ENCODE results near the gene GAS6.

The GAS6 gene

GRCh38 chr13:113853518-113854237 is 10.2 kb downstream of the GAS6 start:
- in situ Hi-C loops (cut with HindIII; ENCODE audit: low sequenced_read_pairs), result no loop called here

- in situ Hi-C loops (cut with HindIII; ENCODE audit: low sequenced_read_pairs), result no loop called here
These were observed 11.0 kb downstream of the GAS6 start for GRCh38 chr13:113852536-113853517.

GRCh38 chr13:113851826-113852535 is 11.9 kb downstream of the GAS6 start:
- in situ Hi-C loops (cut with HindIII; ENCODE audit: low sequenced_read_pairs), result no loop called here

- in situ Hi-C loops (cut with HindIII; ENCODE audit: low sequenced_read_pairs), result no loop called here
These were observed 12.4 kb downstream of the GAS6 start for GRCh38 chr13:113851480-113851803.

GRCh38 chr13:113850722-113851479 is 13.0 kb downstream of the GAS6 start:
- in situ Hi-C loops (cut with HindIII; ENCODE audit: low sequenced_read_pairs), result no loop called here

GRCh38 chr13:113849981-113850721 is 13.7 kb downstream of the GAS6 start:
- in situ Hi-C loops (cut with HindIII; ENCODE audit: low sequenced_read_pairs), result no loop called here

GRCh38 chr13:113849546-113849945 is 14.3 kb downstream of the GAS6 start:
- in situ Hi-C loops (cut with HindIII; ENCODE audit: low sequenced_read_pairs), result no loop called here

- in situ Hi-C loops (cut with HindIII; ENCODE audit: low sequenced_read_pairs), result no loop called here
These were observed 15.2 kb downstream of the GAS6 start for GRCh38 chr13:113848431-113849260.

GRCh38 chr13:113848020-113848419 is 15.9 kb downstream of the GAS6 start:
- in situ Hi-C loops (cut with HindIII; ENCODE audit: low sequenced_read_pairs), result no loop called here

- in situ Hi-C loops (cut with HindIII; ENCODE audit: low sequenced_read_pairs), result no loop called here
These were observed 17.1 kb downstream of the GAS6 start for GRCh38 chr13:113846636-113847318.

- in situ Hi-C loops (cut with HindIII; ENCODE audit: low sequenced_read_pairs), result no loop called here
These were observed 17.9 kb downstream of the GAS6 start for GRCh38 chr13:113845723-113846635.

- in situ Hi-C loops (cut with HindIII; ENCODE audit: low sequenced_read_pairs), result no loop called here
These were observed 18.8 kb downstream of the GAS6 start for GRCh38 chr13:113845055-113845454.

- in situ Hi-C loops (cut with HindIII; ENCODE audit: low sequenced_read_pairs), result no loop called here
These were observed 19.9 kb downstream of the GAS6 start for GRCh38 chr13:113843864-113844556.

GRCh38 chr13:113843063-113843654 is 20.7 kb downstream of the GAS6 start:
- in situ Hi-C loops (cut with HindIII; ENCODE audit: low sequenced_read_pairs), result no loop called here

GRCh38 chr13:113842336-113843062 is 21.4 kb downstream of the GAS6 start:
- in situ Hi-C loops (cut with HindIII; ENCODE audit: low sequenced_read_pairs), result no loop called here

GRCh38 chr13:113841353-113841650 is 22.6 kb downstream of the GAS6 start:
- in situ Hi-C loops (cut with HindIII; ENCODE audit: low sequenced_read_pairs), result no loop called here

Data from endothelial cell of hepatic sinusoid (primary cell).